IPS-NIHi7 (cell line): ENCODE results near the gene CD48.
"Not testable (repeated sequence)": the region's sequence is repeated elsewhere in the genome, so short reads cannot be mapped to it uniquely, and the experiment has no call there.

Experiments
- DNase-seq: peaks from one replicate; pipeline ENCODE4 v3.0.0; 2012; ENCODE audit warnings: mixed read lengths; ENCODE audit errors: extremely low spot score

CD48 gene

GRCh38 chr1:160741612-160742348 is 30.2 kb upstream of the CD48 start:
- peak; percentile 26 for DNase-seq

- DNase-seq: no peak
These were observed 29.5 kb upstream of the CD48 start for GRCh38 chr1:160741092-160741501.

- DNase-seq: no peak
These were observed 28.6 kb upstream of the CD48 start for GRCh38 chr1:160740133-160740688.

DNA sequence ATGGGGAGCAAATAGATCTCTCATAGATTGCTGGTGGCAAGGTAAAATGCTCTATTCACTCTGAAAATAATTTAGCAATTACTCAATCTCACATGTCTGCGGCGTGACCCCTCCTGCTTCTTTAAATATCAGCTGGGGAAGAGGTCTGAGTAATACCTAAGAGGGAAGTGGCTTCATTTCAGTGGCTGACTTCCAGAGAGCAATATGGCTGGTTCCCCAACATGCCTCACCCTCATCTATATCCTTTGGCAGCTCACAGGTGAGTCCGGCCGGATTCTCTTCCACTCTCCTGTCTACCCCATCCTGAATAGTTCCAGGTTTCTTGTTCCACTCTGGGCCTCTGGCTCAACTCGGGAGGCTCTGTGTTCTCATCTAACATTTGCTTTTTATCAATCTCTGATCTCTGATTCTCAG is 27.5 kb upstream of the CD48 start, which contains the start of gene SLAMF7:
Gene SLAMF7 (plus strand): TSS at position 150 of the 414 bp plus-strand sequence. CDS start 55 bp downstream, at position 205.
- no peak for DNase-seq

DNA sequence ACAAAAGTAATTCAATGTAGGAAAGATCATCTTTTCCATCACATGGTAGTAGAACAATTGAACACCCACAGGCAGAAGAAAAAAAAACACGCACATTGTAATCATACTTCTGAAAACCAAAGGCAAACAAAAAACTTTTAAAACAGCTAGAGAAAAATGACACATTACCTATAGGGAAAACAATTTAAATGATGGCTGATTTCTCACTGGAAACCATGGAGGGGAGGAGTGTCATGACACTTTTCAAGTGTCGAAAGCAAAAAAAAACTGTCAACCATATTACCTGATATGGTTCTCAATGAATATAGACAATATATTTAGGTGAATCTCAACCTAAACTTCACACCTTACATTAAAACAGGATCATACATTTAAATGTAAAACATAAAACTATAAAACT is 26.6 kb upstream of the CD48 start:
- no peak for DNase-seq

- DNase-seq: no peak
These were observed 22.7 kb upstream of the CD48 start for GRCh38 chr1:160734301-160734700.

DNA sequence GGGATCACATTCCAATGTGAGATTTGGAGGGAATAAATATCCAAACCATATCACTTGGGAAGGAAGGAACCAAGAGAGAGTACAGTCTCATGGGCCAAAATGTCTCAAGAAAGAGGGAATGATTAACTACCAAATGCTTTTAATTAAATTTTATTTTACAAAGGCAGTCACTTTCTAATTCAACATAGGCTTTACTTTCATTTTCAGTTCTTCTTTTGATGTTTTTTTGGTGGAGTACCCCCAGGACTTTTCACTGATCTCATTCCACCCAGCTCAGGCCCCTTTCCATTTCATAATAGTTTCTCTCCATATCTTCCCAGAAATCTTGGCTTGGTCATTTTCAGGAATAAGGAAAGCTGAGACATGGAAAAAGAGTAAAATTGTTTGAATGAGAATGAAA is 22.3 kb upstream of the CD48 start:
- DNase-seq: no peak

GRCh38 chr1:160731990-160732389 is 20.4 kb upstream of the CD48 start:
- no peak for DNase-seq

DNA sequence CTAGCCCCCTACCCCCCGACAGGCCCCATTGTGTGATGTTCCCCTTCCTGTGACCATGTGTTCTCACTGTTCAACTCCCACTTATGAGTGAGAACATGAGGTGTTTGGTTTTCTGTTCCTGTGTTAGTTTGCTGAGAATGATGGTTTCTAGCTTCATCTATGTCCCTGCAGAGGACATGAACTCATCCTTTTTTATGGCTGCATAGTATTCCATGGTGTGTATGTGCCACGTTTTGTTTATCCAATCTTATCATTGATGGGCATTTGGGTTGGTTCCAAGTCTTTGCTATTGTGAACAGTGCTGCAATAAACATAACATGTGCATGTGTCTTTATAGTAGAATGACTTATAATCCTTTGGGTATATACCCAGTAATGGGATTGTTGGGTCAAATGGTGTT is 19.9 kb upstream of the CD48 start:
- not testable (repeated sequence) for DNase-seq

DNA sequence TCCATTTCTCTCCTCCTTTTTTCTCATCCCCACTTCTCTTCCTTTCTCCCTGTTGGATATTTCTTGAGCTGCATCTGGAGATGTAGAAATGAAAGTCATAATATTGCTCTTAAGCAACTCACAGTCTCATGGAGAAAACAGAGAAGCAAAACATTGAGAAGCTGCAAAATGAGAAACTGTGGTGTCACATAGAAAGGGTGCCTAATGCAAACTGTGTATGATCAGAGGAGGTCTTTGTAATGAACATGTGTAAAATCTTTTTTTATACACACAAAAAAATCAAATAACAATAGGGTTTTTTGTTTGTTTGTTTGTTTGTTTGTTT is 15.7 kb upstream of the CD48 start:
- DNase-seq: no peak

- DNase-seq: peak; percentile 89
These were observed 15.1 kb upstream of the CD48 start for GRCh38 chr1:160726498-160727315.

- DNase-seq: no peak
These were observed 14.5 kb upstream of the CD48 start for GRCh38 chr1:160726114-160726497.

- no peak for DNase-seq
These were observed 13.0 kb upstream of the CD48 start for GRCh38 chr1:160724465-160725242.

DNA sequence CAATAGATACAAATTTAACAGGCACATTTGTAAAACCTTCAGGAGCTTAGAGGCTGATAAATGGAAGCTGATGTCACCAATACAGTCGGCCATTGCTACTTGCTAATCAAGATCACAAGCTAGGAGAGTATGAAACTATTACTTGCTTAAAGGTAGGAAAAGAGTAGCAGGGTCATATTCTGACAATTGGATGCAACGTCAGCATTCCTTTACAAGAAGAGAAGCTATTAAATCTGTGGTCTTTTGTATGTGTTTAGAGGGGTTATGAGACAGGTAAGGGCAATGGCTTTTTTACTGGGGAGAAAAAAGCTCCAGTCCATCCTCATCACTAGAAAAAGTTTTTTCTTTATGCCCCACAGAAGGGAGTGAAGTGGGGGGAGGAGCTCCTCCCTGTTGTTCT is 11.7 kb upstream of the CD48 start:
- no peak for DNase-seq

GRCh38 chr1:160722726-160723125 is 11.1 kb upstream of the CD48 start:
- no peak for DNase-seq

DNA sequence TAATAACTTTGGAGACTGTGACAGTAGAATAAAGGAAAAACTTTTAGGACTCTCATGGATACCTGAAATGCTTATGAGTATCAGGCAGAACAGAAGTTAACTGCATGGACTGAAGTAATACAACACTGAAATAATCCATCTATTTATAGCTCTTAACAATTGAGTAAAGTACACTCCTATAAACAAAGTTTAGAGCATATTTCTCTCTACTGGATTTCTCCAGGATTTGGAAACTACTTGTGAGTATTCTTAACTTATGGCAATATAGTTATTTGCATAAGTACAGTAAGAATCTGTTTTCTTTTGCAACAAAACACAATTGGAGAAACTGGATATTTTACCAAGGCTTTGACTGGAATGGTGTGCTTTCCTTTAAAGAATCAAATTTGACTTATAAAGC is 9.9 kb upstream of the CD48 start:
- DNase-seq: no peak

GRCh38 chr1:160720356-160721085 is 8.9 kb upstream of the CD48 start:
- no peak for DNase-seq

DNA sequence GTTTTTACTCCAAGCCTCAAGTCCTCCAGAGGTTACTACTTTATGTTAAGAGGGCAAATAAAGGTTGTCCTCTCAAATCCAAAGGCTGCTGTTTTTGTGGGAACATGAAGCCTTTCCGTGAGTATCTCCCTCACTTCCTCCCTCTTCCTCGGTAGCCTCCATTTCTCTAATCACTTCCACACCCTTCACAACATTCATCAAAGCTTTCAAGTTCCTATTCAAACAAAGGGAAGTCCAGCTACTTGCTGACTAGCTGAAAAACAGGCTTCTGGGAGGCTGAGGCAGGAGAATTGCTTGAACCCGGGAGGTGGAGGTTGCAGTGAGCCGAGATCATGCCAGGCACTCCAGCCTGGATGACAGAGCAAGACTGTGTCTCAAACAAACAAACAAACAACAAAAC is 6.6 kb upstream of the CD48 start:
- DNase-seq: no peak

DNA sequence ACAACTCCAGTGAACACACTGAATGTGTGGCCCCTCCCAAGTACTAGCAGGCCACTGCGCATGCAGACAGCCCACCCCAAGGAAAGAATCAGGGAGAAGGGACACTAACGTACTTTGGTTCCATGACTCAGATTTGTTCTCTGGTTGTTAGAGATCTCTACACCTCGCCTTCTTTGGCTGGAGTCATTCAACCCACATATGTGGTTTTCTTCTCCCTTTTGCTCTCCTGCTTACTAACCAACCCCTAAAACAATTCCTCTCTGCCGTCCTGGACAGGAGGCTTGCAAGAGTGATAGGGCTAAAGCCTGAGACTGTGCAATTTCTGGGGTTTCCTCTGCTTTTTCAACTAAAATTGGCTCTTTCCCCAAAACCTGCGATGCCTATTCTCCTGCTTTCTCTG is 5.7 kb upstream of the CD48 start:
- no peak for DNase-seq

GRCh38 chr1:160716013-160716412 is 4.4 kb upstream of the CD48 start:
- no peak for DNase-seq

- not testable (repeated sequence) for DNase-seq
These were observed 2.5 kb upstream of the CD48 start for GRCh38 chr1:160714034-160714648.
